Measurements from ENCODE around the gene SPAG16. TPM values are rescaled to one million over a fixed set of nuclear protein-coding genes. Genes with fewer than 3 reads are reported as not detected.

Gene SPAG16
- total RNA-seq, 1 donor from 2014 or later: 16.7 TPM

DNA sequence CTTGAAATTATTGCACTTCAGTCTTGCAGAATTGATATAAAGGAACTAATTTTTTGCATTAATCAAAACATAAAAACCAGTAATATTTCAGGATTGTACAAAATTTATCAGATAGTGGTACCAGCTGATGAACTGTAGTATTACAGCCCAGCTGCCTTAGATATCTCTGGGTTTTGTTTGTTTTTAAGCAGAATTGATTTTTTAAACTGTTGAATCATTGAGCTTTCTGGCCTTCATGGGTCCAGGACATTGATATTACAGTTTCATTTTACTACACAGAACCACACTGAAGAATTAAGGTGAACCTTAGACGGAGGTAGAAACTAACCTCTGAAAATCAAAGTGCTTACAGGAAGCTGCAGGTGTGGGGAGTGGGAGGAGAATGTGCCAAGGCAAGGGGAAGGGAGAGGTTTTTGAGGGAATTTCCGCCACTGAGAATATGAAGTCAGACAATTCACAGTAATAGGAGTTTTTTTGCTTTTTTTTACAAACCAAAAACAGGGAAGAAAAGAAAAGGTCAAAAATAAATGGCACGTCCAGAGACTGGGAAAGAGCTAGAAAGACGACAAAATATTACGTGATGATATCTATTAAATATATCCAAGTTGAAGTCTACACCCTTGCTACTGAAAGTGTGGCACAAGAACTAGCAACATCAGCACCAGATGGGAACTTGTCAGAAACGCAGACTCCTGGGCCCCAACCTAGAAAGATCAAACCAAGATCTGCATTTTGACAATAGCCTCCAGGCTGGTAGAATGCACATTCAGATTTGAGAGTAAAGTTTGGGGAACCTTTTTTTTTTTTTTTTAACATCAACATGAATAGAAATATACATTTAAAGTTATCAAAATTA, 40.8 kb upstream of the SPAG16 start:
- FAIRE-seq (no peak), DNase-seq (ENCODE audit: low read depth) (no peak)
- Mint-ChIP-seq H3K27ac (ENCODE audit: unreplicated experiment) (no peak overlapping the region), H3K4me1 (ENCODE audit: low read depth, unreplicated experiment) (peaks cover 13% of the 10 kb centered on the region), H3K4me3 (ENCODE audit: unreplicated experiment) (no peak overlapping the region), H3K27me3 (ENCODE audit: low read depth, unreplicated experiment) (no peaks in the 10 kb centered on the region), H3K36me3 (ENCODE audit: low read depth, unreplicated experiment) (no peaks in the 10 kb centered on the region), H3K9me3 (ENCODE audit: unreplicated experiment) (no peaks in the 10 kb centered on the region)
- H4K20me1 ChIP-seq (ENCODE audit: insufficient read depth, low read length): no peaks in the 10 kb centered on the region
- no peak overlapping the region for H3K4me3 ChIP-seq (ENCODE audit: insufficient read depth, low read depth, low read length)
- no peaks in the 10 kb centered on the region for H3K36me3 ChIP-seq (ENCODE audit: insufficient read depth, low read length)
- TF ChIP-seq EZH2 (IDR thresholded peaks at IDR 0.05; ENCODE audit: insufficient read depth, low read length): no peak
- TF ChIP-seq, protein P1, sequence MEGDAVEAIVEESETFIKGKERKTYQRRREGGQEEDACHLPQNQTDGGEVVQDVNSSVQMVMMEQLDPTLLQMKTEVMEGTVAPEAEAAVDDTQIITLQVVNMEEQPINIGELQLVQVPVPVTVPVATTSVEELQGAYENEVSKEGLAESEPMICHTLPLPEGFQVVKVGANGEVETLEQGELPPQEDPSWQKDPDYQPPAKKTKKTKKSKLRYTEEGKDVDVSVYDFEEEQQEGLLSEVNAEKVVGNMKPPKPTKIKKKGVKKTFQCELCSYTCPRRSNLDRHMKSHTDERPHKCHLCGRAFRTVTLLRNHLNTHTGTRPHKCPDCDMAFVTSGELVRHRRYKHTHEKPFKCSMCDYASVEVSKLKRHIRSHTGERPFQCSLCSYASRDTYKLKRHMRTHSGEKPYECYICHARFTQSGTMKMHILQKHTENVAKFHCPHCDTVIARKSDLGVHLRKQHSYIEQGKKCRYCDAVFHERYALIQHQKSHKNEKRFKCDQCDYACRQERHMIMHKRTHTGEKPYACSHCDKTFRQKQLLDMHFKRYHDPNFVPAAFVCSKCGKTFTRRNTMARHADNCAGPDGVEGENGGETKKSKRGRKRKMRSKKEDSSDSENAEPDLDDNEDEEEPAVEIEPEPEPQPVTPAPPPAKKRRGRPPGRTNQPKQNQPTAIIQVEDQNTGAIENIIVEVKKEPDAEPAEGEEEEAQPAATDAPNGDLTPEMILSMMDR (IDR thresholded peaks at IDR 0.05; ENCODE audit: insufficient read depth, low read depth, low read length): no peak
- no peak overlapping the region for H2AFZ ChIP-seq (ENCODE audit: low read depth, low read length)
- H3K9me3 ChIP-seq (ENCODE audit: insufficient read depth, low read depth, low read length): no peaks in the 10 kb centered on the region
- H3K4me2 ChIP-seq (ENCODE audit: low read length): no peak overlapping the region
- no peak overlapping the region for H3K27ac ChIP-seq (ENCODE audit: low read depth, low read length)
- H3K4me1 ChIP-seq (ENCODE audit: insufficient read depth, low read length): peaks cover 9% of the 10 kb centered on the region
- no peak overlapping the region for H3K9ac ChIP-seq (ENCODE audit: low read length)
- H3K79me2 ChIP-seq (ENCODE audit: insufficient read depth, low read length): no peaks in the 10 kb centered on the region
- no peaks in the 10 kb centered on the region for H3K27me3 ChIP-seq (ENCODE audit: insufficient read depth, low read length)

DNA sequence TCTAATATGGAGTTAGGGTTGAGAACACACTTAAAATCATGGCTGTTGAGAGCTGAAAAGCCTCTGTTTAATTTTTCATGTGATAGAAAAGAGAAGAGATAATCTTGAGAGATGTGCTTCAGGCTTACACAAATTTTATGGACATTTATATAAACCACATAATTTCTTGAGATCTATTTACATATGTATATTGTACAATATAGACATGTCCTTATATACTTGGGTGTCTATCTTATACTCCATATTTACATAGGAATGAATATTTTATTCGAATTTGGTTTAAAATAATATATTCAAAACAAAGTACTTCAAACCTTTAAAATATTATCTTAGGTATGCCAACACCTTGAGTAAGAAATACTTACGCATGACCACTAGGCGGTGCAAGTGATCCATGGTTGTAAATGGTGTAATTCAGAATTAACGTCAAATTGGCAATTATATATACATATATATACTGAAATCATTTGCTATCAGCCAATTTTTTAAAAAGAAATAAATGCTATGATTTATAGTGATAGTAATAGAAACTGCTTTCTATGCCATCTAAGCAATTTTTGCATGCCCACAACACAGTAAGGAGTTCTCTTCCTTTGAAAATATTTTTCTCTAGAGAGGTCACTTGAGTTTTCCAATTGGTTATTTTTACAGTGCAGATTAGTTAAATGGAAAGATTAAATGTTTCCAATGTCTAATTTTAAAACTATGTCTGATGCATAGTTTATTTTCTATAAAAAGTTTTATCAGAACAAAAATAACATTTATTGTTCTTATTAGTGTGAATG, 37.6 kb upstream of the SPAG16 start:
- Mint-ChIP-seq H3K4me3 (ENCODE audit: unreplicated experiment) (no peak overlapping the region), H3K9me3 (ENCODE audit: unreplicated experiment) (no peaks in the 10 kb centered on the region), H3K4me1 (ENCODE audit: low read depth, unreplicated experiment) (no peaks in the 10 kb centered on the region), H3K27ac (ENCODE audit: unreplicated experiment) (no peak overlapping the region), H3K36me3 (ENCODE audit: low read depth, unreplicated experiment) (peaks cover 1% of the 10 kb centered on the region), H3K27me3 (ENCODE audit: low read depth, unreplicated experiment) (no peaks in the 10 kb centered on the region)
- Histone ChIP-seq H3K27me3 (ENCODE audit: insufficient read depth, low read length) (no peaks in the 10 kb centered on the region), H3K79me2 (ENCODE audit: insufficient read depth, low read length) (no peaks in the 10 kb centered on the region), H3K36me3 (ENCODE audit: insufficient read depth, low read length) (no peaks in the 10 kb centered on the region), H3K4me2 (ENCODE audit: low read length) (no peak overlapping the region), H3K4me3 (ENCODE audit: insufficient read depth, low read depth, low read length) (no peak overlapping the region), H2AFZ (ENCODE audit: low read depth, low read length) (no peak overlapping the region), H3K27ac (ENCODE audit: low read depth, low read length) (no peak overlapping the region), H3K9me3 (ENCODE audit: insufficient read depth, low read depth, low read length) (no peaks in the 10 kb centered on the region), H4K20me1 (ENCODE audit: insufficient read depth, low read length) (no peaks in the 10 kb centered on the region), H3K4me1 (ENCODE audit: insufficient read depth, low read length) (no peaks in the 10 kb centered on the region), H3K9ac (ENCODE audit: low read length) (no peak overlapping the region)
- DNase-seq (ENCODE audit: low read depth) (peak; percentile 20), FAIRE-seq (no peak)
- TF ChIP-seq, protein P1 (IDR thresholded peaks at IDR 0.05; ENCODE audit: insufficient read depth, low read depth, low read length): peak; percentile 79
- TF ChIP-seq EZH2 (IDR thresholded peaks at IDR 0.05; ENCODE audit: insufficient read depth, low read length): no peak

Measured in astrocyte (in vitro differentiated cells and primary cell).